Ovary (tissue), 9 donors: Measurements from ENCODE around the gene PPP1R1B. TPM values are rescaled to one million over a fixed set of nuclear protein-coding genes. Genes with fewer than 3 reads are reported as not detected.

ENCODE experiments used
- DNase-seq, 5 donors: peaks; one replicate each; pipeline ENCODE4 v3.0.0-alpha.2; 2019 to 2020
- H3K27ac ChIP-seq, 2 donors: fragments of 200-600 bp; one replicate each; pipeline versions ENCODE4 v1.5.1 to v1.8.0; 2019 to 2022
- H3K27me3 ChIP-seq: fragments of 200-600 bp; one replicate; pipeline ENCODE4 v1.8.0; 2022
- H3K36me3 ChIP-seq: fragments of 200-600 bp; sonication (generic); one replicate; pipeline ENCODE4 v1.5.1; 2019
- H3K4me1 ChIP-seq: one replicate; pipeline ENCODE4 v1.8.1; 2013; ENCODE audit warnings: mild to moderate bottlenecking, moderate library complexity; ENCODE audit not compliant: insufficient read depth
- H3K4me3 ChIP-seq: fragments of 200-600 bp; sonication (generic); one replicate; pipeline ENCODE4 v1.5.1; 2017
- H3K9me3 ChIP-seq, 2 donors: fragments of 200-600 bp in 1 of 2; sonication (generic) in 1 of 2; one replicate each; pipeline versions ENCODE4 v1.5.1 to v1.8.1; 2013 to 2019; ENCODE audit warnings: mild to moderate bottlenecking in 1 of 2, moderate library complexity in 1 of 2
- EP300 ChIP-seq: sonication (generic); formaldehyde crosslinking; IDR thresholded peaks from one replicate; pipeline ENCODE4 v1.6.1; 2017; ENCODE audit warnings: antibody characterized with exemption
- POLR2A ChIP-seq: fragments of 450-650 bp; IDR thresholded peaks from one replicate; pipeline ENCODE4 v1.6.1; 2017; ENCODE audit warnings: antibody characterized with exemption, mild to moderate bottlenecking, moderate library complexity
- WGBS, 3 donors: extraction: QIAGEN DNeasy Blood & Tissue Kit in 1 of 3; methylation state at CpG; one replicate each; pipeline versions ENCODE4 v1.1.5 to v1.1.7; 2013 to 2017; 5-methylcytosine and 5-hydroxymethylcytosine counted together
- intact Hi-C, 4 donors: fragments of 100-400 bp; cut with DNase I; formaldehyde crosslinking; loops; one replicate each; pipeline versions ENCODE4 v1.11.0 to v1.15.1; 2022 to 2023
- polyA plus RNA-seq, 2 donors: library from polyadenylated mRNA; stranded (reverse); fragments of 200-250 nt in 1 of 2; fragments of 350-450 nt in 1 of 2; fragmentation: Illumina TruSeq in 1 of 2; extraction: RNeasy Lipid Tissue Mini Kit (QIAGEN cat#74804) in 1 of 2; gene quantifications; one replicate each; pipeline ENCODE4 v1.2.3, GENCODE V29; 2013 to 2014
- total RNA-seq, 7 donors: library from RNA; depleted of rRNA in 2 of 7; stranded (reverse); fragments of >200 nt in 2 of 7; fragmentation: NEBNext Ultra II Directional in 3 of 7; extraction: Animal tissue kit (Norgen Biotek cat#: 25700) in 3 of 7; gene quantifications; one replicate each; pipeline versions ENCODE4 v1.1.0 to v1.2.4, GENCODE V29; 2016 to 2023
- TF ChIP-seq, protein P1 (sequence below), 3 donors: fragments of 450-650 bp in 2 of 3; fragments of 200-600 bp in 1 of 3; IDR thresholded peaks; one replicate each; pipeline versions ENCODE4 v1.5.1 to v1.8.0; 2016 to 2022; ENCODE audit warnings: antibody characterized with exemption in 3 of 3, mild to moderate bottlenecking in 1 of 3
- donor health status: DM: no; HTN: no; CAD: no; lungs with moderate emphysema.
- donor health status: DM: no; HTN: no; CAD: no.
- donor health status: Bipolar disorder and iron deficiency.
- donor health status: DM: yes; HTN: yes; CAD: no.
- donor health status: DM: no; HTN: no; CAD: no.
- donor health status: DM: yes; HTN: yes; CAD: no.

PPP1R1B gene
- total and polyA plus RNA-seq, 9 donors: 0.43 to 23.0 (median 10.1) TPM

DNA sequence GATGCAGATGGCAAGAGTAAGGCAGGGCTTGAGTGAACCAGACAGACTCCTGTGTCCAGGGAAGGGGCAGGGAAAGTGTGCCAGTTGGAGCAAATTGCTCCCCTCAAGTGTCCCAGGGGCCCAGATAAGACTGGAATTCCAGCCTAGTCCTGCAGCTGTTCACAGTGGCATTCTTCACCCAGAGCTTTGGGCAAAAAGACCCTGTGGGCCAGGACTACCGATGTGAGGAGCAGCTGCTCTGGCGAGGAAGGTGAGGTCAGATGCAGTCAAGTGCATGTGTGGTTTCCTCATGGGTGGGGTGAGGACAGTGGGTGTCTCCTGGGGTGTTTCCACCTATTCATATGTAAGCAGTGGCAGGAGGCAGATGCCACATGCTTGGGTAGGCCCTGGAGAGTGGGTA lies 33.4 kb upstream of the PPP1R1B start:
- intact Hi-C loops: no loop called here
- DNase-seq: no peak
- Histone ChIP-seq H3K36me3 (no peaks in the 10 kb centered on the region), H3K4me1 (no peaks in the 10 kb centered on the region), H3K27me3 (no peaks in the 10 kb centered on the region), H3K9me3 (no peaks in the 10 kb centered on the region), H3K27ac (no peak overlapping the region), H3K4me3 (no peak overlapping the region)
- TF ChIP-seq POLR2A (no peak), EP300 (no peak)
- TF ChIP-seq, protein P1, sequence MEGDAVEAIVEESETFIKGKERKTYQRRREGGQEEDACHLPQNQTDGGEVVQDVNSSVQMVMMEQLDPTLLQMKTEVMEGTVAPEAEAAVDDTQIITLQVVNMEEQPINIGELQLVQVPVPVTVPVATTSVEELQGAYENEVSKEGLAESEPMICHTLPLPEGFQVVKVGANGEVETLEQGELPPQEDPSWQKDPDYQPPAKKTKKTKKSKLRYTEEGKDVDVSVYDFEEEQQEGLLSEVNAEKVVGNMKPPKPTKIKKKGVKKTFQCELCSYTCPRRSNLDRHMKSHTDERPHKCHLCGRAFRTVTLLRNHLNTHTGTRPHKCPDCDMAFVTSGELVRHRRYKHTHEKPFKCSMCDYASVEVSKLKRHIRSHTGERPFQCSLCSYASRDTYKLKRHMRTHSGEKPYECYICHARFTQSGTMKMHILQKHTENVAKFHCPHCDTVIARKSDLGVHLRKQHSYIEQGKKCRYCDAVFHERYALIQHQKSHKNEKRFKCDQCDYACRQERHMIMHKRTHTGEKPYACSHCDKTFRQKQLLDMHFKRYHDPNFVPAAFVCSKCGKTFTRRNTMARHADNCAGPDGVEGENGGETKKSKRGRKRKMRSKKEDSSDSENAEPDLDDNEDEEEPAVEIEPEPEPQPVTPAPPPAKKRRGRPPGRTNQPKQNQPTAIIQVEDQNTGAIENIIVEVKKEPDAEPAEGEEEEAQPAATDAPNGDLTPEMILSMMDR (IDR thresholded peaks at IDR 0.05): no peak
- 82 to 92% (median 82%) methylated on average over 2 of the region's 2 CpGs for WGBS, 3 donors

GRCh38 chr17:39595294-39595693 lies 31.5 kb upstream of the PPP1R1B start:
- no peak for TF ChIP-seq EP300
- TF ChIP-seq POLR2A: no peak
- TF ChIP-seq, protein P1 (IDR thresholded peaks at IDR 0.05): no peak
- H3K27ac ChIP-seq: no peak overlapping the region
- peaks cover 6% of the 10 kb centered on the region for H3K27me3 ChIP-seq
- DNase-seq: no peak
- H3K4me1 ChIP-seq: no peaks in the 10 kb centered on the region
- no peaks in the 10 kb centered on the region for H3K9me3 ChIP-seq
- 13 to 22% (median 20%) methylated on average over 4 of the region's 4 CpGs for WGBS, 3 donors
- intact Hi-C loops: no loop called here
- no peak overlapping the region for H3K4me3 ChIP-seq
- no peaks in the 10 kb centered on the region for H3K36me3 ChIP-seq

GRCh38 chr17:39595928-39596510 lies 30.7 kb upstream of the PPP1R1B start:
- no peaks in the 10 kb centered on the region for H3K36me3 ChIP-seq
- H3K4me3 ChIP-seq: no peak overlapping the region
- H3K4me1 ChIP-seq: no peaks in the 10 kb centered on the region
- no peak for DNase-seq
- intact Hi-C loops: no loop called here
- TF ChIP-seq EP300: no peak
- WGBS, 3 donors: 14 to 15% (median 14%) methylated on average over 11 of the region's 11 CpGs
- no peak overlapping the region for H3K27ac ChIP-seq
- no peaks in the 10 kb centered on the region for H3K9me3 ChIP-seq
- peaks cover 6% of the 10 kb centered on the region for H3K27me3 ChIP-seq

- no peak overlapping the region for H3K27ac ChIP-seq
- no peak for DNase-seq
- 2 to 3% (median 2%) methylated on average over 39 to 47 of the region's 47 CpGs for WGBS, 3 donors
- intact Hi-C loops: no loop called here
- H3K4me3 ChIP-seq: no peak overlapping the region
- no peaks in the 10 kb centered on the region for H3K9me3 ChIP-seq
- H3K27me3 ChIP-seq: peaks cover 6% of the 10 kb centered on the region
- H3K36me3 ChIP-seq: no peaks in the 10 kb centered on the region
- TF ChIP-seq, protein P1 (IDR thresholded peaks at IDR 0.05): no peak
- TF ChIP-seq POLR2A: no peak
- no peaks in the 10 kb centered on the region for H3K4me1 ChIP-seq
These were observed 30.0 kb upstream of the PPP1R1B start for GRCh38 chr17:39596543-39597267.

- Histone ChIP-seq H3K36me3 (no peaks in the 10 kb centered on the region), H3K9me3 (no peaks in the 10 kb centered on the region), H3K4me3 (no peak overlapping the region), H3K27me3 (peaks cover 6% of the 10 kb centered on the region), H3K27ac (no peak overlapping the region), H3K4me1 (no peaks in the 10 kb centered on the region)
- intact Hi-C loops: no loop called here
- TF ChIP-seq EP300 (no peak), POLR2A (no peak)
- TF ChIP-seq, protein P1 (IDR thresholded peaks at IDR 0.05): no peak
- DNase-seq: no peak
- WGBS, 3 donors: 10 to 12% (median 11%) methylated on average over 22 of the region's 22 CpGs
These were observed 29.2 kb upstream of the PPP1R1B start for GRCh38 chr17:39597372-39598046.
